Gastrocnemius medialis (tissue), 4 donors: ENCODE data around the gene AHDC1.

Source experiments
- CTCF ChIP-seq, 5 experiments: fragments of 450-650 bp in 3 of 5; fragments of 200-600 bp in 2 of 5; sonication (generic) in 2 of 5; IDR thresholded peaks in 4 of 5; conservative IDR thresholded peaks in 1 of 5; 1 replicate in 4 of 5; 2 replicates in 1 of 5; pipeline ENCODE4 v1.5.1; 2016 to 2019; ENCODE audit warnings: antibody characterized with exemption in 5 of 5, mild to moderate bottlenecking in 3 of 5, moderate library complexity in 3 of 5
- POLR2A ChIP-seq, 2 donors: fragments of 450-650 bp; IDR thresholded peaks; one replicate each; pipeline ENCODE4 v1.6.1; 2017; ENCODE audit warnings: antibody characterized with exemption in 2 of 2, mild to moderate bottlenecking in 2 of 2, moderate library complexity in 2 of 2

- no peak for TF ChIP-seq POLR2A (IDR thresholded peaks at IDR 0.05)
- TF ChIP-seq CTCF (IDR thresholded peaks at IDR 0.05 in 4 of 5, conservative IDR thresholded peaks at IDR 0.05 in 1 of 5): no peak
These were observed 20.7 kb upstream of the AHDC1 start for GRCh38 chr1:27624467-27625178.
